Esophagus squamous epithelium (tissue), 4 donors: ENCODE data around the gene DLG4.

Source experiments
- CTCF ChIP-seq, 6 experiments: fragments of 450-650 bp in 4 of 6; fragments of 200-600 bp in 2 of 6; sonication (generic) in 2 of 6; IDR thresholded peaks; one replicate each; pipeline ENCODE4 v1.5.1; 2016 to 2019; ENCODE audit warnings: antibody characterized with exemption in 6 of 6, mild to moderate bottlenecking in 4 of 6, moderate library complexity in 4 of 6
- POLR2A ChIP-seq, 4 donors: fragments of 450-650 bp; IDR thresholded peaks; one replicate each; pipeline ENCODE4 v1.6.1; 2017; ENCODE audit warnings: antibody characterized with exemption in 4 of 4, mild to moderate bottlenecking in 4 of 4, moderate library complexity in 3 of 4

- no peak for TF ChIP-seq CTCF (IDR thresholded peaks at IDR 0.05)
- no peak for TF ChIP-seq POLR2A (IDR thresholded peaks at IDR 0.05)
Measured at GRCh38 chr17:7224661-7225111, 5.0 kb upstream of the DLG4 start.
